Fibroblast of lung (primary cell): Measurements from ENCODE around the gene DDR1.

ENCODE experiments used
- EZH2 ChIP-seq: IDR thresholded peaks from 2 replicates; pipeline ENCODE4 v1.5.1; 2012; ENCODE audit warnings: low read length, control low read depth, mild to moderate bottlenecking; ENCODE audit errors: missing control alignments
- TF ChIP-seq, protein P1 (sequence below), 2 donors: IDR thresholded peaks in 1 of 2; conservative IDR thresholded peaks in 1 of 2; 1 replicate in 1 of 2; 2 replicates in 1 of 2; pipeline ENCODE4 v1.5.1; 2011 to 2012; ENCODE audit warnings: low read length in 2 of 2, control low read depth in 1 of 2, inconsistent platforms in 1 of 2, low read depth in 1 of 2, mild to moderate bottlenecking in 1 of 2

DNA sequence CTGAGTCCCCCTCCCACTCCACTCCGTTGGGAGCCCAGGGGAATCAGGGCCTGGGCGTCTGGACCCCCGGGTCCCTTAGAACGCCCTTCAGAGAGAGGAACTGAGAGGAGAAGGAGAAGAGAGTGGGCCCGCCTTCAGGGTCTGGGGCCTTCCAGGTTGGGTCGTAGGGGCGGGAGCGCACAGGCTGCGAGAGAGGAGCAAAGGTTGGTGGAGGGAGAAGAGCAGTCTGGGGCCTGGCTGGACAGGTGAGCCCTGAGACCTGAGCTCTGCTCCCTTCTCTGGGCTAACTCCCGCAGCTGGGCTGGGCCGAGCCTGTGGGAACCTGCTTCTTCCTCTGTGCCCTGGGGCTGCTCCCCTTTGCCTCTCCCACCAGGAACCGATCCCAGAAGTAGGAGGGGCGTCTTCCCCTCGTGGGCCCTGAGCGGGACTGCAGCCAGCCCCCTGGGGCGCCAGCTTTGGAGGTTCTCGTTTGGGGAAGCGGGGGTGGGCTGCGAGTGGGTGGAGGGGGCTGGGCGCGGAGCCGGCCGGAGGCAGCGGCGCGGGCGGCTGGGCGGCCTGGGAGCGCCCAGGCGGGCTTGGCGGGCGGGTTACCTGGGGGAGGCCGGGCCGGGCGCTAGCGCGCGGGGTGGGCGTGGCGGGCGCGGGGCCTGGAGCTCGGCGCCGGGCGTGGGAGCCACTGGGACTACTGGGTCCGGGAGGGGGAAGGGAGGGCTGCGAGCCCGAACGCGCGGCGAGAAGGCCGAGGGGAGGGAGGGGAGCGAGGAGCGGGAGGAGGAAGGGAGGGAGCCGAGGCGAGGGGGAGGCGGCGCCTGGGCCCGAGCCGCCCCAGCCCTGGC is at the start of gene DDR1:
- TF ChIP-seq, protein P1, sequence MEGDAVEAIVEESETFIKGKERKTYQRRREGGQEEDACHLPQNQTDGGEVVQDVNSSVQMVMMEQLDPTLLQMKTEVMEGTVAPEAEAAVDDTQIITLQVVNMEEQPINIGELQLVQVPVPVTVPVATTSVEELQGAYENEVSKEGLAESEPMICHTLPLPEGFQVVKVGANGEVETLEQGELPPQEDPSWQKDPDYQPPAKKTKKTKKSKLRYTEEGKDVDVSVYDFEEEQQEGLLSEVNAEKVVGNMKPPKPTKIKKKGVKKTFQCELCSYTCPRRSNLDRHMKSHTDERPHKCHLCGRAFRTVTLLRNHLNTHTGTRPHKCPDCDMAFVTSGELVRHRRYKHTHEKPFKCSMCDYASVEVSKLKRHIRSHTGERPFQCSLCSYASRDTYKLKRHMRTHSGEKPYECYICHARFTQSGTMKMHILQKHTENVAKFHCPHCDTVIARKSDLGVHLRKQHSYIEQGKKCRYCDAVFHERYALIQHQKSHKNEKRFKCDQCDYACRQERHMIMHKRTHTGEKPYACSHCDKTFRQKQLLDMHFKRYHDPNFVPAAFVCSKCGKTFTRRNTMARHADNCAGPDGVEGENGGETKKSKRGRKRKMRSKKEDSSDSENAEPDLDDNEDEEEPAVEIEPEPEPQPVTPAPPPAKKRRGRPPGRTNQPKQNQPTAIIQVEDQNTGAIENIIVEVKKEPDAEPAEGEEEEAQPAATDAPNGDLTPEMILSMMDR (conservative IDR thresholded peaks at IDR 0.05 in 1 of 2, IDR thresholded peaks at IDR 0.05 in 1 of 2; ENCODE audit: low read depth in 1 of 2, low read length in 2 of 2): no peak
- TF ChIP-seq EZH2: no peak
